ENCODE results near the gene UBE2I. TPM values are rescaled to one million over a fixed set of nuclear protein-coding genes. Genes with fewer than 3 reads are reported as not detected.
"Not testable (repeated sequence)": the region's sequence is repeated elsewhere in the genome, so short reads cannot be mapped to it uniquely, and the experiment has no call there.

The UBE2I gene
- total and polyA plus RNA-seq, 2 donors from 2014 or later, result 62.2 to 97.1 TPM

- Histone ChIP-seq H3K9ac (ENCODE audit: low read length in 3 of 3) (no peak overlapping the region), H3K36me3 (ENCODE audit: control insufficient read depth in 2 of 3, insufficient read depth in 3 of 3, low read length in 3 of 3) (no peaks in the 10 kb centered on the region), H3K27ac (ENCODE audit: low read depth in 2 of 2, low read length in 2 of 2) (no peak overlapping the region), H3K27me3 (ENCODE audit: control insufficient read depth, insufficient read depth, low read length) (peaks cover 6% of the 10 kb centered on the region), H3K9me3 (ENCODE audit: control insufficient read depth in 2 of 3, insufficient read depth in 1 of 3, low read length in 3 of 3) (no peaks in the 10 kb centered on the region), H3K4me1 (ENCODE audit: control insufficient read depth in 2 of 3, insufficient read depth in 2 of 3, low read depth in 1 of 3, low read length in 3 of 3) (peaks cover 0 to 7% (median 0%) of the 10 kb centered on the region in 3 donors), H3K4me3 (ENCODE audit: low read length in 3 of 3) (no peak overlapping the region)
- intact Hi-C loops (cut with DNase I), result no loop called here
- DNase-seq (no peak), FAIRE-seq (no peak)
- TF ChIP-seq CTCF (IDR thresholded peaks at IDR 0.05; ENCODE audit: borderline replicate concordance, extremely low read depth, insufficient read depth), result no peak
Observed at GRCh38 chr16:1293921-1294656, 15.3 kb upstream of the UBE2I start.

- H3K36me3 ChIP-seq (ENCODE audit: control insufficient read depth in 2 of 3, insufficient read depth in 3 of 3, low read length in 3 of 3), result no peaks in the 10 kb centered on the region
- FAIRE-seq (no peak), DNase-seq (no peak)
- no peak overlapping the region for H3K9ac ChIP-seq (ENCODE audit: low read length in 3 of 3)
- no peaks in the 10 kb centered on the region for H3K9me3 ChIP-seq (ENCODE audit: control insufficient read depth in 2 of 3, insufficient read depth in 1 of 3, low read length in 3 of 3)
- H3K27me3 ChIP-seq (ENCODE audit: control insufficient read depth, insufficient read depth, low read length), result no peaks in the 10 kb centered on the region
- H3K27ac ChIP-seq (ENCODE audit: low read depth in 2 of 2, low read length in 2 of 2), result no peak overlapping the region
- no peak for TF ChIP-seq CTCF (IDR thresholded peaks at IDR 0.05; ENCODE audit: borderline replicate concordance, extremely low read depth, insufficient read depth)
- intact Hi-C loops (cut with DNase I), result no loop called here
- H3K4me3 ChIP-seq (ENCODE audit: low read length in 3 of 3), result no peak overlapping the region
- peaks cover 0 to 13% (median 0%) of the 10 kb centered on the region in 3 donors for H3K4me1 ChIP-seq (ENCODE audit: control insufficient read depth in 2 of 3, insufficient read depth in 2 of 3, low read depth in 1 of 3, low read length in 3 of 3)
Observed at GRCh38 chr16:1295465-1295864, 14.0 kb upstream of the UBE2I start.

GRCh38 chr16:1296688-1297017 lies 12.8 kb upstream of the UBE2I start:
- Histone ChIP-seq H3K27ac (ENCODE audit: low read depth in 2 of 2, low read length in 2 of 2) (peak overlapping the region in 1 of 2 donors; percentile 63), H3K4me1 (ENCODE audit: control insufficient read depth in 2 of 3, insufficient read depth in 2 of 3, low read depth in 1 of 3, low read length in 3 of 3) (peaks cover 0 to 14% (median 0%) of the 10 kb centered on the region in 3 donors)
- FAIRE-seq; H3K9me3 ChIP-seq (ENCODE audit: control insufficient read depth in 2 of 3, insufficient read depth in 1 of 3, low read length in 3 of 3); intact Hi-C loops (cut with DNase I); H3K27me3 ChIP-seq (ENCODE audit: control insufficient read depth, insufficient read depth, low read length); DNase-seq; H3K4me3 ChIP-seq (ENCODE audit: low read length in 3 of 3); H3K9ac ChIP-seq (ENCODE audit: low read length in 3 of 3); H3K36me3 ChIP-seq (ENCODE audit: control insufficient read depth in 2 of 3, insufficient read depth in 3 of 3, low read length in 3 of 3): not testable (repeated sequence)

- TF ChIP-seq CTCF (IDR thresholded peaks at IDR 0.05; ENCODE audit: borderline replicate concordance, extremely low read depth, insufficient read depth), result no peak
Observed at GRCh38 chr16:1297018-1297696, 12.3 kb upstream of the UBE2I start.

More at GRCh38 chr16:1297018-1297696, 12.3 kb upstream of the UBE2I start:
- FAIRE-seq (no peak), DNase-seq (no peak)
- Histone ChIP-seq H3K27me3 (ENCODE audit: control insufficient read depth, insufficient read depth, low read length) (no peaks in the 10 kb centered on the region), H3K4me3 (ENCODE audit: low read length in 3 of 3) (no peak overlapping the region), H3K9ac (ENCODE audit: low read length in 3 of 3) (no peak overlapping the region), H3K27ac (ENCODE audit: low read depth in 2 of 2, low read length in 2 of 2) (peak overlapping the region; percentile 45 to 63), H3K36me3 (ENCODE audit: control insufficient read depth in 2 of 3, insufficient read depth in 3 of 3, low read length in 3 of 3) (no peaks in the 10 kb centered on the region), H3K9me3 (ENCODE audit: control insufficient read depth in 2 of 3, insufficient read depth in 1 of 3, low read length in 3 of 3) (no peaks in the 10 kb centered on the region), H3K4me1 (ENCODE audit: control insufficient read depth in 2 of 3, insufficient read depth in 2 of 3, low read depth in 1 of 3, low read length in 3 of 3) (peaks cover 0 to 14% (median 0%) of the 10 kb centered on the region in 3 donors)
- intact Hi-C loops (cut with DNase I), result no loop called here
